IPS-18c (cell line): Measurements from ENCODE around the gene WNT6.

ENCODE experiments used
- H3K4me3 ChIP-seq: 2 replicates; pipeline ENCODE4 v1.7.0; 2013; ENCODE audit warnings: low read depth, mild to moderate bottlenecking, low read length, moderate library complexity; ENCODE audit not compliant: insufficient read depth
- H3K9me3 ChIP-seq: one replicate; pipeline ENCODE4 v1.6.1; 2013; ENCODE audit warnings: mild to moderate bottlenecking, low read length, moderate library complexity; ENCODE audit not compliant: control insufficient read depth, insufficient read depth

WNT6 gene

GRCh38 chr2:218852911-218853667, 6.5 kb upstream of the WNT6 start:
- H3K9me3 ChIP-seq = peaks cover 3% of the 10 kb centered on the region
- H3K4me3 ChIP-seq = no peak overlapping the region

GRCh38 chr2:218853766-218854165, 5.8 kb upstream of the WNT6 start:
- Histone ChIP-seq H3K4me3 (no peak overlapping the region), H3K9me3 (peaks cover 3% of the 10 kb centered on the region)

GRCh38 chr2:218854860-218855259, 4.7 kb upstream of the WNT6 start:
- Histone ChIP-seq H3K9me3 (peaks cover 3% of the 10 kb centered on the region), H3K4me3 (no peak overlapping the region)

GRCh38 chr2:218855305-218856166, 4.1 kb upstream of the WNT6 start:
- Histone ChIP-seq H3K9me3 (peaks cover 3% of the 10 kb centered on the region), H3K4me3 (no peak overlapping the region)

GRCh38 chr2:218856167-218856895, 3.3 kb upstream of the WNT6 start:
- H3K4me3 ChIP-seq = no peak overlapping the region

GRCh38 chr2:218856896-218857243, 2.7 kb upstream of the WNT6 start:
- H3K9me3 ChIP-seq = peaks cover 3% of the 10 kb centered on the region

More at GRCh38 chr2:218856167-218856895, 3.3 kb upstream of the WNT6 start:
- H3K9me3 ChIP-seq = peaks cover 3% of the 10 kb centered on the region

GRCh38 chr2:218857371-218858137, 2.1 kb upstream of the WNT6 start:
- Histone ChIP-seq H3K9me3 (peaks cover 3% of the 10 kb centered on the region), H3K4me3 (no peak overlapping the region)

More at GRCh38 chr2:218856896-218857243, 2.7 kb upstream of the WNT6 start:
- H3K4me3 ChIP-seq = no peak overlapping the region

- H3K9me3 ChIP-seq = peaks cover 3% of the 10 kb centered on the region
- H3K4me3 ChIP-seq = no peak overlapping the region
Observed at GRCh38 chr2:218858138-218858445, 1.5 kb upstream of the WNT6 start.

GRCh38 chr2:218858671-218859555, 692 bp upstream of the WNT6 start:
- H3K9me3 ChIP-seq = peaks cover 3% of the 10 kb centered on the region
- H3K4me3 ChIP-seq = peak overlapping the region; percentile 44; the same call in 1 of the 2 replicates

GRCh38 chr2:218859988-218860831, 605 bp downstream of the WNT6 start:
- Histone ChIP-seq H3K4me3 (peak overlapping the region; percentile 16), H3K9me3 (peaks cover 3% of the 10 kb centered on the region)

- no peak overlapping the region; the same call in 1 of the 2 replicates for H3K4me3 ChIP-seq
Observed at GRCh38 chr2:218860950-218861381, 1.4 kb downstream of the WNT6 start.

GRCh38 chr2:218861645-218862318, 2.2 kb downstream of the WNT6 start:
- Histone ChIP-seq H3K4me3 (no peak overlapping the region), H3K9me3 (peaks cover 3% of the 10 kb centered on the region)

More at GRCh38 chr2:218860950-218861381, 1.4 kb downstream of the WNT6 start:
- H3K9me3 ChIP-seq = peaks cover 3% of the 10 kb centered on the region

GRCh38 chr2:218863021-218863520, 3.5 kb downstream of the WNT6 start:
- Histone ChIP-seq H3K4me3 (no peak overlapping the region), H3K9me3 (no peaks in the 10 kb centered on the region)

- Histone ChIP-seq H3K4me3 (no peak overlapping the region), H3K9me3 (no peaks in the 10 kb centered on the region)
Observed at GRCh38 chr2:218865396-218865795, 5.8 kb downstream of the WNT6 start.

GRCh38 chr2:218865999-218866398, 6.4 kb downstream of the WNT6 start:
- Histone ChIP-seq H3K4me3 (no peak overlapping the region), H3K9me3 (no peaks in the 10 kb centered on the region)
